Body of pancreas (tissue), 4 donors: Measurements from ENCODE around the gene ZBTB18.

Experiments used
- CTCF ChIP-seq, 7 experiments: fragments of 450-650 bp in 4 of 7; fragments of 200-600 bp in 3 of 7; sonication (generic) in 3 of 7; IDR thresholded peaks; one replicate each; pipeline ENCODE4 v1.5.1; 2016 to 2019; ENCODE audit warnings: antibody characterized with exemption in 7 of 7
- POLR2A ChIP-seq, 3 donors: fragments of 450-650 bp; IDR thresholded peaks; one replicate each; pipeline ENCODE4 v1.6.1; 2016; ENCODE audit warnings: antibody characterized with exemption in 3 of 3, mild to moderate bottlenecking in 2 of 3

- TF ChIP-seq POLR2A (IDR thresholded peaks at IDR 0.05) (no peak), CTCF (IDR thresholded peaks at IDR 0.05) (no peak)
These were observed 48.3 kb downstream of the ZBTB18 start for GRCh38 chr1:244099258-244099930.
